ENCODE measurements around the gene SLC35E2B.

SLC35E2B gene

DNA sequence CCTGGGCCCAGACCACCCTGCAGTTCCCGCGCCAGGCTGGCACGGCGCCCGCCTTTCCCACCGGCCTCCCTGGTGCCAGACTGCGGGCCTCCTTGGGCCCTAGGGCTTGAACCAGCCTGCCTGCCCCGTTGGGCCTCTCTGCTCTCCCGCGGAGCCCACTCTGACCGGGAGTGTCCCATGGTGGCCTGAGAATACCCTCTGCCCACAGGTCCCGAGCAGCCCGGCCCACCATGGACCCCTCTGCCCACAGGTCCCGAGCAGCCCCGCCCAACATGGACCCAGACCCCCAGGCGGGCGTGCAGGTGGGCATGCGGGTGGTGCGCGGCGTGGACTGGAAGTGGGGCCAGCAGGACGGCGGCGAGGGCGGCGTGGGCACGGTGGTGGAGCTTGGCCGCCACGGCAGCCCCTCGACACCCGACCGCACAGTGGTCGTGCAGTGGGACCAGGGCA, 69.4 kb downstream of the SLC35E2B start:
- no peak for DNase-seq

DNA sequence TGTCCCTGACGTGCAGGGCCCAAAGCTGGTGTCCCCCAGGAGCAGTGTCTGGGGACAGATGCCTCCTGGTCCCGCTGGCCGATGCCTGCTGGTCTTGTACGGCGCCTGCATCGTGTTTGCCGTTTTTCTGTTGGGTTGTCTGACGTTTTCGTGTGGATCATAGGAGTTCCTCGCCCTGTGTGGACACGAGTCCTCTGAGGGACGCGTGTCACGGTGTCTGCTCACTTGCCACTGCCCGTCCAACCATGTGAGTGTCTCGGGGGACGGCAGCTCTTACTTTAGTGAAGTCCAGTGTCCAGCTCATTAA, 69.9 kb downstream of the SLC35E2B start:
- no peak for DNase-seq

DNA sequence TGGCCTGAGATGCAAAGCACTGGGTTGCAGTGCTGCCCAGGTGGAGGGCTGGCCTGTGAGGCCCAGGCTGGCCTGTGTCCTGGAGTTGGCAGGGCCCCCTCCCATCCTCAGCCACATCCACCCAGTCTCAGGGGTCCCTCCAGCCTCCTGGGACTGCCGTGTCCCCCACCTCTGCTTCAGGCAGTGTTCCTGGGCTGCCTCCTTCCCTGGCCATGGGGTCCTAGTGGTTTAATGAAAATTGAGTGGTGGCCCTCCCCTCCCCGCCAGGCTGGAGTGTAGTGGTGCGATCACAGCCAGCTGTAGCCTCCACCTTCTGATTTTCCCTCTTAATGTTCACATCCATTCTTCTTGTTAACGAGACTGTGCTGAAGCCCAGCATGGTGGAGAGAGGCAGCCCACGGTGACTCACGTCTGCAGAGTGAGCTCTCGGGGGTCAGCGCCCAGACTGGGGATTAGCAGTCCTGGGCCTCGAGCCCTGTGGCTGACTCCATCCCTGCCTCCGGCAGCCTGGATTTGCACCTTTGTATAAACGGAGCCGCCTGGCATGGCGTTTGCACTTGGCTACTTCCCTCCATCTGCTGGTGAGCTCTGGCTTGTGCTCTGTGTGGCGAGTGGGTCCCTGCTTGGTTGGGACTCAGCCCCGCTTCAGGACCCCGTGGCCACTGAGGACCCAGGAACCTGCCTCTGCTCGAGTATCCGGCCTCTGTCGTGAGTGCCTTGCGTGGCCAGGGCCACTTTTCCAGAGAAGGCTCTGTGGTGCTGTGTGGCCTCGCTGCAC, 70.4 kb downstream of the SLC35E2B start:
- DNase-seq = no peak

DNA sequence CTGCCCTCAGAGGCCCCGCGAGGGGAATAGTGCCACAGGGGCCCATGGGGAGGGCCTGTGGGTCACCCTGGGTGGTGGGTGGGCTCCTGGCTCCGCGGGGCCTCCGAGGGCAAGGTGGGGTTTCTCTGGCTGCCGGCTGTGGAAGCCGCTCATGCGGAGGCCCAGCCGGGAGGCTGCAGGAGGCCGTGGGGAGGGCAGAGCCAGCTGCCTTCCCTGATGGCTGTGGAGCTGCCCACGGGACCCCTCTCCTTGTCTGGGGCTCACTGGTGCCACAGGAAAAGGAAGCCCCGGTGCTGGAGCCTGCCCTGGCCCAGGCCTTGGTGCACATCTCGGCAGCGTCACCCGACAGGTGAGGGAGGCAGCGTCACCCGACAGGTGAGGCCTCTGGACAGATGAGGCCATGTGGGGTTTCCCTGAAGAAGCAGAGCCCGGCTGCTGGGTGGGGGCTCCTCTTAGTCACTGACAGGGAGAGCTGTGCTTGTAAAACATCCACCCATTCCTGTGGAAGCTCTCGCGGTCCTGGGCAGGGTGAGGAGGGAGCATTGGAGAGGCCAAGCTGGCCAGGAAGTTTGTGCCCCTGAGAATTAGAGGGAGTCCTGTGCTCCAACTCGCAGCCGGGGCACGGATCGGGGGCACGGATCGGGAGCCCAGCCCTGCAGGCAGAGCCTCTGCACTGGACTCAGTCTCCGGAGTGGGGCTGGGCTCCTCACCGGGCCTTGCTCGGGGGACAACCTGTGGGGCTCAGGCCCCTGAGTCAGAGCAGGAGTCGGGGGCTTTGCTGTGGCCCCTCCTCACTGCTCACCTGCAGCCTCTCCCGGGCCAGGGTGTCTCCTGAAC, 71.2 kb downstream of the SLC35E2B start:
- DNase-seq = no peak

DNA sequence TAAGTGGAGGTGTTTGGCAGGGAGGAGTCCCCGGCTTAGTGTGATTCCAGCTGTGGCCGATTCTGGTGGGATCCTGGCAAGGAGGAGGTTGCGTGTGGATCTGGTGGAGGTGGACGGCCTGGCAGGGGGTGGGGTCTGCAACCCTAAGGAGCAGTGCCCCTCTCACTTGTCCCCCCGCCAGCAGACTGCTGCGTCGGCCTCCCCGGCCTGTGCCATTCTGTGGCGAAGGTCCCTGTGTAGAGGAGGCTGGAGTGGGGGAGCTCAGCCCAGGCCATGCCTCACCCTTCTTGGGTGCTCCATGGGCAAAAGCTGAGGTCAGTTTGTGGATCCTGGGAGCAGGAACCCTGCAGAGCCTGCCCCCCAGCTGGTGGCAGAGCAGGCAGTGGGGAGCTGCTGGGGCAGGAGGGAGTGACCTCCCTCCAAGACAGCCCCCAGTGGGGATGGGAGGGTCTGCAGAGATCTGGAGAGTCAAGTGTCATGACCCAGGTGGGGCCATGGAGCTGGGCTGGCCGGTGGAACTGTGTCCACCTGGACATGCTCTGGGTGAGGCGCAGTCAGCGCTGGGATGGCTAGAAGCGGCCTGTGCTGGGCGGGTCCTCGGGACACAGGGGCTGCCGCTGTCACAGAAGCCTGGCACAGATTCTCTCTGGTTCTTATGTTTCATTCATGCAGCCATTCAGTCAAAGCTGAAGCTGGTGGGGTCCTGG, 72.0 kb downstream of the SLC35E2B start:
- DNase-seq = no peak

DNA sequence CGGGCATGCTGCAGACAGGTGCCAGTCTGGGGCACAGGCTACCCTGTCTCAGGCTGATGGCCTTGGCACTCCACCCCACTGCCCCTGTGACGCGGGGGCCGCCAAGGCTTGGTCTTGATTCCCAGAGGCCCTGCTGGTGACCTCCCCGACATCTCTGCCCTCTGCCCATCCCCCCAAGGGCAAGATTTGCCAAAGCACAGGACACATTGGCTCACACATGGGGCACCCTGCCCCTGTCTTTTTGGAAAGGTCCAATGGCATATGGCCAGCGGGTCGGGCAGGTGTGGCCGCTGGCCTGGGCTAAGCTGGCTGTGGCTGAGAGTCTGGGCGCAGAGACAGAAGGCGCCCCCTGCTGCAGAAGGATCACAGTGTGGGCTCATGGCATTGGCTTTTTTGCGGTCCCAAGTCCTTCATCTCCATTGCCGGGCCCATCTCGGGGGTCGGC, 72.7 kb downstream of the SLC35E2B start:
- no peak for DNase-seq

DNA sequence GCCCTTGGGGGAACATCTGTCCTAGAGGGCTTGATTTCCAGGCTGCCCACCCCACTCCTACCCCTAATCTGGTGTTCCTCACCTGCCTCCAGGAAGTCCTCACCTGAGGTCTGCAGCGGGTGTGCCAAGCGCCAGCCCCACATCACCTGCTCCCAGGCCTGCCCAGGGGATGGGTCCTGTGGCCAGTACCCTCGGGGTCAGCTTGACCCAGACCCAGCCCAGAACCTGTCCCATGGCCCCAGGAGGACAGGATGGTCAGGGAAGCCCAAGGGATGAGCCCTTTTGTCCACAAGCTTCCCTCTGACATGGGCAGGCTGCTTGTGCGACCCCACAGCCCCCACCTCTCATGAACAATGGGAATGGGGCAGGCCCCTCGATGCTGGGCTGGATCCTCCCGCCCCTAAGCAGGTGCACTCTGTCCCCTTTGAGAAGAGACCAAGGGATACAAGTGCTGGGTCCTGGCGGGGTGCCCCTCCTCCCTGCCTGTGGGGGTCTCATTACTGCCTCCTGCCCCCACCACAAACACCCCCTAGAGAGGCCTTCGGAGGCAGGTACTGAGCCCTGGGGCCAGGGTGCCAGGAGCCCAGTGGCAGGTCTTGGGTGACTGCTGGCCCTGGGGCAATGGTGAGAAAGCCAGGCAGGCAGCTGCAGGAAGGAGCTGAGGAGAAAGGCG, 74.1 kb downstream of the SLC35E2B start:
- no peak for DNase-seq

DNA sequence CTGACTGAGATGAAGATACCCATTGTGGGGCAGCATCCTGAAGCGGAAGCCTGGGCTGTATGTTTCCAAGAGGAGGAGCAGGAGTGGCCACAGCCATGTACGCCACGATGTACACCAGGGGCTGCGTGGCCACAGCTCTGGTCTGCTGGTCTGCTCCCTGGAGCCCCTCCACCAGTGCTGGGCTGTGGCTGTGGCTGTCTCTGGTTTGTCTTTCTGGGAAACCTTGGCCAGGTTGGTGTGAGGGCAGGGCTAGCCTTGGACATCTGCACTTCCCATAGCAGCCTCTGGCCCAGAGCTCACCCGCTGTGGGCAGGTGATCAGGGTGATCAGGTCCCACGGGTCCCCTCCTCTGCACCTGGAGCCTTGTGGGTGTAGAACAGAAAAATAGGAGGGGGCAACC, 74.7 kb downstream of the SLC35E2B start:
- DNase-seq = no peak

DNA sequence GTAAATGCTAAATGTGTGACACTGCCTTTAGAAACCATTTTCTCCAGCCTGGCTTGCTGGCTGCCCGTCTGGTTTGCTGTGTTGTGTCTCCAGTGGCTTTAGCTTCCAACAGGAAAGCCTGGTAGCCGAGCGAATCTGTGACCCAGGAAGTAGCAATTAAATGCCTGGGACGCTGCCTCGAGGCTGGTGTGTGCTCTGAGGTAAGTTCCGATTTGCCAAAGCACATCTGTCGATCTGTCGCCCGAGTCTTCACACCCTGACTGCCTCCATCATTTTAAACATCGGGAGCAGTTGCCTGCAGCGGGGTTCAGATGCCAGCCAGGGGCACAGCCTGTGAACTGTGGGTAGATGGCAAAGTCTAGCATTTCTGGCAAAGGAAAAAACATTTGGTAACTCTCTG, 75.1 kb downstream of the SLC35E2B start:
- no peak for DNase-seq

DNA sequence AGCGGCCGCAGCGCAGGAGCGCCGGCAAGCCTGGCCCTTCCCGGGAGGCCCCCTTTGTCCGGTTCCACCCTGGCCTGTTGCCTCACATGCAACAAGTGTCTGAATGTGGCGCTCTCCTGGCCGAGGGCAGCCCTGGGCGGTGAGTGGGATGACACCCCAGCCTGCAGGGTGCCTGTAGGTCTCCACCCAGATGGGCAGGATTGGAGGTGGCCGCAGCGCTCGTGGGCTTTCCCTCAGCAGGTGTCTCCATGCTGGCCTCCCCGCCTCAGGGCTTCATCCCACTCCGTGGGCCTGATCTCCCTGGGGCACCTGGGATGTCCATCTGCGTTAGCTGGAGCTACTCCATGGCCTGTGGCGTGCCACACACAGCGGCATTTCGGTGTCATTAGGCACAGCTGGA, 75.8 kb downstream of the SLC35E2B start:
- no peak for DNase-seq

DNA sequence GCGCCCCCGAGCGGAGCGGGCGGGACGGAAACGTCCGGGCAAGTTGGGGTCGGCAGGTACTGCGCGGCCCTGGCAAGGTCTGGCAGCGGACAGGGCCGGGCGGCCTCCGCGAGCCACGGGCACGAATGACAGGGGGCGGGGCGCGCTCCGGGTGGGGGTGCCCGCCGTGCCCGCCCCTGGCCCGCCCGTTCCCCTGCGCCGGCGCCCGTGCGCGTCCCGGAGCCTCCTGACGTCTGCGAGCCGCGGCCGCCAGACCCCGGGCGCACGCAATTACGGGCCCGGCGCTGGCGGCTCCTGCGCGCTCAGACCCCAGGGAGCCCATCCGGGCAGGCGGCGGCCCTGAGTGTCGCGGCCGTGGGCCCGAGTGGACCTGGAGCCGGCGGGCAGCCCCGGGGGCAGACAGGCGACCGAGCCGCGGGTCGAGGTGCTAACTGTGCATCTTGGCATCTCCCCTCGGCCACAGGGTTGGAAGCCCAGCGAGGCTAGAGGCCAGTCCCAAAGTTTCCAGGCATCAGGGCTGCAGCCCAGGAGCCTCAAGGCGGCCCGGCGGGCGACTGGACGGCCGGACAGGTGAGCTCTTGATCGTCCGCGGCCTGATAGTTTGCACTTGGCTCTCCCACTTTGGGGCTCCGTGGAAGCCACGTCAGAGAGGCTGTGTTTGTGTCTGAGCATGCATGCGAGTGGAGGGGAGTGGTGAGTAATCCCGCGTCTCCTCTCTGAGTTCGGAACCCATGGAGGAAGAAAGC, 76.4 kb downstream of the SLC35E2B start:
- no peak for DNase-seq

DNA sequence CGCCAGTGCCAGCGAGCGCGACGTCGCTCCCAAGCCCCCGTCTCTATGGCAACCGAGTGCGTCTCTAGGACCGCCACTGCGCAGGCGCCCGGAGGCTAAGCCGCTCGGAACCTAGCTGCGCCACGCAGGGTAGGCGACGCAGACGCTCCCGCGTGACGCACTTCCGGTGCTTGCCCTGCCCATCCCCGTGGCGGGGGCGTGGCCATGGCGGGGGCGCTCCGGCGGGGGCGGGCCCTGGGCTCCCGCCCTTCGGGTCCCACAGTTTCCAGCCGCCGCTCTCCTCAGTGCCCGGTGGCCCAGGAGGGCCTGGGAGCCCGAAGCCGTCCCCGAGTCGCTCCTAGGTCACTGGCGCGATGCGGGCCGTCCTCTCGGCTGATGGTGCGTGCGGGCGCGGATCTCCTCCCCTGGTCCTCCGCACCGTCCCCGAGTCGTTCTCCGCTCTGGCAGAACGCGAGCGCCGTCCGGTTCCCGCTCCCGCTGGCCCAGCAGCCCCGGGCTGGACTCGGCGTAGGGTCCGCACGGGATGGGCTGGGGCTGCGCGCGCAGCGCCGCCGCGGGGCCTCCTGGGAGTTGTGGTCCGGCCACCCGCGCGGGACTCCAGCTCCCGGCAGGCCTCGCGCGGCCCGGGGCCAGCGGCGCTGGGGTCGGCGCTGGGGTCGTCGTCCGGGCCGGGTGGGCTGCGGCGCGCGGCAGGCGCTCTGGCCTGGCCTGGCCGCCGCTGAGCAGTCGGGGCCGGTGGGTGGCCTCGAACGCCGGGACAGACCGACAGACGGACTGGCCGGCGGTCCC, 77.1 kb downstream of the SLC35E2B start, which contains the start of gene MIB2:
TSS of gene MIB2 (plus strand) at position 245 of the 789 bp plus-strand sequence. CDS start 7,953 bp downstream, outside the sequence.
- peak; percentile 93 for DNase-seq

DNA sequence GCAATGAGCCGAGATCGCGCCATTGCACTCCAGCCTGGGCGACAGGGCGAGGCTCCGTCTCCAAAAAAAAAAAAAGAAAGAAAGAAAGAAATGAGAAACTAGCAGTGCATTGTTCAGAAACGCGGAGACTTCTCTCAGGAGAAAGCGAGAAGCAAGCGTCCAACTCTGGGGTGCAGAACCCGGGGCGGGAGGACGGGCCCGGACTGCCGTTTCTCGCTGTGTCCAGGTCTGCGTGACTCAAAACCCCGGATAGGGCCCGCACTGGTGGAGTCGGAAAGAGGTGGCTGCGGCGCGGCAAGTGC, 77.7 kb downstream of the SLC35E2B start:
- no peak for DNase-seq

DNA sequence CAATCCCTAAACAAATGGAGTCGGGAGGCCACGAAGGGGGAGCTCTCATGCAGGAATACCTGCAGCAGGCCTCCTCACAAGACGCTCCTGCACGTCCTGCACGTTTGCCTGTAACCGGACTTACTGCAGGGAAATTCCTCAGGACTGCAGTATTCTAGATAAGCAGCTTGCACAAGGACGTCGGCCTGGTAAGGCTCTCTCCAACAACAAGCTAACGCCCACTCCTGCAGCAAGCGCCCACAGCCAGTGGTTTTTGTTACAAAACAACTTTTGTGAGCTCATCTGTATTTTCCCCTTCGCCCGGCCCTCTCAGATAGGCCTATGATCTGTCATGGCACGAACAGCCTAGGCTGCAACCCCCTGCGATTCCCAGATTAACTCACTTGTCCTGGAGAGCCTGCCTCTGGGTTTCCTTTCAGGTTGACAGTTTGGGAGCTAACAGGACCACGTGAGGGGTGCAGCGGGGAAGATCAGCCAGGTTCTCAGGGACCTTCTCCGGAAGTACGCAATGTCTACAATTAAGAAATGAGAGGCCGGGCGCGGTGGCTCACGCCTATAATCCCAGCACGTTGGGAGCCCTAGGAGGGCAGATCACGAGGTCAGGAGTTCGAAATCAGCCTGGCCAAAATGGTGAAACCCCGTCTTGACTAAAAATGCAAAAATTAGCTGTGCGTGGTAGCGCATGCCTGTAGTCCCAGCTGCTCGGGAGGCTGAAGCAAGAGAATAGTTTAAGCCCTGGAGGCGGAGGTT, 78.2 kb downstream of the SLC35E2B start:
- peak; percentile 39 for DNase-seq

DNA sequence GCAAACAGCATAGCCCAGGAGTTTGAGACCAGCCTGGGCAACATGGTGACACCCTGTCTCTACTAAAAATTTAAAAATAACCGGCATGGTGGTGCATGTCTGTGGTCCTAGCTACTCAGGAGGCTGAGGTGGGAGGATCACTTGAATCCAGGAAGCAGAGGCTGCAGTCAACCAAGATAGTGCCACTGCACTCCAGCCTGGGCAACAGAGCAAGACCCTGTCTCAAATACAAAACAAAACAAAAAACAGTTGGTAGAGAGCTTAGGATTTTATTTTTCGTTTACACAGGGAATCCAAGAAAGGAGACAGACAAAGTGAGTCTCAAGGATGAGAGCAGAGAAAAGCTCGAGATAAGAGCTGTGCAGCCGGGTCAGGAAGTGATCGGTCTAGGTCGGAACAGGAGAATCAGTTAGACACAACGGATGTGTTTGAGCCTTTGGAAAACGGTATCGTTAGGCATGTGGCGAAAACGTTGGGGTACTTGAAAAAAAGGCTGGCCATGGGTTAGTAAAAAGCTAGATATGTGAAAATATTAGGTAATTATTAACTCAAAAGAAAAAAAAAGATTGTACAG, 79.0 kb downstream of the SLC35E2B start:
- no peak for DNase-seq

DNA sequence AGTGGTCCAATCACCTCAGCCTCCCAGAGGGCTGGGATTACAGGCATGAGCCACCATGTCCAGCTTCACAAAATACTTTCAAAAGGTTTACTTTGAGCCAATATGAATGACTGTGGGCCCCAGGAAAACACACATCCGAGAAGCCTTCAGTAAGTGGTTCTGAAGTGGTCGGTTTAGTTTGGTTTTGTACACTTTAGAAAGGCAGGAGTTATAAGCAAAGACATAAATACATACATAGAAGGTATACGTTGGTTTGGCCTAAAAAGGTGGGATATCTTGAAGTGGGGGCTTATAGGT, 80.5 kb downstream of the SLC35E2B start:
- no peak for DNase-seq

DNA sequence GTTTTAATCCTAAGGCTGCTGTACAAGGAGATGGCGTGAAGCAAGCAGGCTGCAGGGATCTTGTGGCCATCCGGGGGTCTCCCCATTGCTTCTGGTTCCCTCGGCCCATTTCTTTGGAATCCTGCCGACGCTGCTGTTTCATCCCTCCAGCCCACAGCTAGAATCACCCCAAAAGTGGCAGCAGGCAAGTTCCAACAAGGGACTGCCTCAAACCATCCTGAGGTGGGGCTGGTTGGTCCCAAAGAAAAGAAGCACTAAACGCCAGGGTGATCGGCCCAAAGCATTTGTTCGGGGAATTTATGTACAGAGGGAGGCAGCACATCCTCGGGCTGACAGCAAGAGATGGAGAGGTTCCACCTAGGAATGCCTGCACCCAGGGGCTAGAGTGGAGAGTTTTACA, 81.8 kb downstream of the SLC35E2B start:
- no peak for DNase-seq

DNA sequence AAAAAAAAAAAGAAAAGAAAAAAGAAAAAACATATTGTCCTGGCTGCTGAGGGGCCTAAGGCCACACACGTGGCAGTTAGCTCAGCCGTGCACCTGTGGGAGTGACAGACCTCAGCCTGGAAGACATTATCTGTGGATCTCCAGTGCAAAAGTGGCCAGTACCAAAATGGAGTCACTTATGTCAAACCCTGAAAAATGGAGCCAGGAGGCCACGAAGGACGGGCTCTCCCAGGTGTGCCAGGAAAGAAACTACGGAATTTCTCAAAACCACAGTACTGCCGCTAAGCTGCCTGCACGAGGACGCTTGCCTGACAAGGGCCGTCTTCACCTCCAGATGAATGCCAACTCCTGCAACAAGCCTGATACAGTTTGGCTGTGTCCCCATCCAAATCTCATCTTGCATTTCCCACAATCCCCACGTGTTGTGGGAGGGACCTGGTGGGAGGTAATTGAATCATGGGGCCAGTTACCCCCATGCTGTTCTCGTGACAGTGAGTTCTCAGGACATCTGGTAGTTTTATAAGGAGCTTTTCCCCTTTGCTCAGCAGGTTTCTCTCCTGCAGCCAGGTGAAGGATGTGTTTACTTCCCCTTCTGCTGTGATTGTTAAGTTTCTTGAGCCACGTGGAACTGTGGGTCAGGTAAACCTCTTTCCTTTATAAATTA, 82.6 kb downstream of the SLC35E2B start:
- DNase-seq = no peak
